GM12878 (cell line): ENCODE data around the gene RAB37. TPM values are rescaled to one million over a fixed set of nuclear protein-coding genes. Genes with fewer than 3 reads are reported as not detected.

Experiments
- ATAC-seq: fragments of 200-7000 bp; cut with Tn5 transposase; 3 replicates; pipeline ENCODE4 v1.9.1; 2020; ENCODE audit warnings: mild to moderate bottlenecking, moderate library complexity
- BruUV-seq: library from RNA; stranded (reverse); fragments of 400-500 nt; replicated peaks from 2 replicates; lab custom pipeline; 2021; lab: Mats Ljungman, UMichigan
- CTCF ChIA-PET: fragments of 300-600 bp; sonication (Branson Sonifier 250); formaldehyde crosslinking; extraction: SDS; loops from one replicate; lab custom pipeline; 2021; ENCODE audit warnings: inconsistent platforms; lab: Yijun Ruan, JAX
- POLR2A ChIA-PET: fragments of 350-600 bp; formaldehyde crosslinking; extraction: SDS; loops from one replicate; lab custom pipeline; 2021; ENCODE audit warnings: inconsistent platforms; lab: Charles Lee
- RAD21 ChIA-PET: fragments of 300-600 bp; sonication (Branson Sonifier 250); formaldehyde crosslinking; loops from one replicate; lab custom pipeline; 2023; ENCODE audit warnings: antibody characterized with exemption; ENCODE audit not compliant: unreplicated experiment; lab: Charles Lee
- SMC1A ChIA-PET: fragments of 300-600 bp; sonication (Branson Sonifier 250); formaldehyde crosslinking; loops from one replicate; lab custom pipeline; 2023; ENCODE audit not compliant: unreplicated experiment, uncharacterized antibody; lab: Charles Lee
- DNase-seq: peaks from one replicate; pipeline ENCODE4 v3.0.0-alpha.2; 2011; ENCODE audit warnings: low read depth, low spot score
- FAIRE-seq: peaks from 3 replicates; lab custom pipeline; 2011; peaks lifted over from hg19 to GRCh38; lab: Jason Lieb, UNC
- H2AFZ ChIP-seq: 2 replicates; pipeline ENCODE4 v1.6.0; 2011; ENCODE audit warnings: low read depth, low read length, control low read depth; ENCODE audit not compliant: control insufficient read depth
- H3K27ac ChIP-seq: 2 replicates; pipeline ENCODE4 v1.5.1; 2011; ENCODE audit warnings: control low read depth; ENCODE audit not compliant: control insufficient read depth, insufficient read depth
- H3K27me3 ChIP-seq, 2 experiments: replicated peaks in 1 of 2; 2 replicates each; pipeline versions ENCODE4 v1.6.0 to v1.6.1; 2011; ENCODE audit warnings: low read length in 1 of 2; ENCODE audit not compliant: control insufficient read depth in 2 of 2, insufficient read depth in 2 of 2
- H3K36me3 ChIP-seq, 2 experiments: 2 replicates each; pipeline ENCODE4 v1.5.1; 2011; ENCODE audit warnings: low read length in 1 of 2; ENCODE audit not compliant: control insufficient read depth in 2 of 2, insufficient read depth in 2 of 2
- H3K4me1 ChIP-seq: 2 replicates; pipeline ENCODE4 v1.6.1; 2011; ENCODE audit warnings: mild to moderate bottlenecking, low read length, moderate library complexity, mixed read lengths; ENCODE audit not compliant: control insufficient read depth, insufficient read depth
- H3K4me2 ChIP-seq: 2 replicates; pipeline ENCODE4 v1.6.0; 2011; ENCODE audit warnings: control low read depth; ENCODE audit not compliant: control insufficient read depth, insufficient read depth
- H3K4me3 ChIP-seq: fragments of 200-600 bp; sonication (generic); 2 replicates; pipeline ENCODE4 v1.5.1; 2016
- H3K79me2 ChIP-seq: 2 replicates; pipeline ENCODE4 v1.6.0; 2011; ENCODE audit warnings: low read length; ENCODE audit not compliant: control insufficient read depth, insufficient read depth
- H3K9ac ChIP-seq: 2 replicates; pipeline ENCODE4 v1.8.0; 2011; ENCODE audit warnings: low read length, control low read depth, mixed read lengths; ENCODE audit not compliant: control insufficient read depth, insufficient read depth
- H3K9me3 ChIP-seq: replicated peaks from 3 replicates; pipeline ENCODE4 v1.5.1; 2011; ENCODE audit warnings: mild to moderate bottlenecking, low read length; ENCODE audit not compliant: control insufficient read depth, insufficient read depth
- H4K20me1 ChIP-seq: 2 replicates; pipeline ENCODE4 v1.6.0; 2011; ENCODE audit not compliant: control insufficient read depth, insufficient read depth
- ESRRA ChIP-seq: IDR thresholded peaks from 2 replicates; pipeline ENCODE4 v1.6.1; 2012; ENCODE audit warnings: mild to moderate bottlenecking, low read length, improper control_type of control experiment
- FOS ChIP-seq: IDR thresholded peaks from 3 replicates; pipeline ENCODE4 v1.6.1; 2011; ENCODE audit warnings: borderline replicate concordance; ENCODE audit not compliant: insufficient read length; ENCODE audit errors: extremely low read depth
- FOXK2 ChIP-seq: fragments of 450-650 bp; IDR thresholded peaks from 2 replicates; pipeline ENCODE4 v1.6.1; 2017; ENCODE audit warnings: mild to moderate bottlenecking, moderate library complexity
- HDAC2 ChIP-seq: fragments of 200-600 bp; sonication (generic); IDR thresholded peaks from 2 replicates; pipeline ENCODE4 v1.6.1; 2017
- IKZF2 ChIP-seq, 2 experiments: fragments of 450-650 bp; IDR thresholded peaks; 2 replicates each; pipeline ENCODE4 v1.6.1; 2017; ENCODE audit warnings: mild to moderate bottlenecking in 2 of 2, moderate library complexity in 2 of 2
- KDM1A ChIP-seq: fragments of 200-600 bp; sonication (generic); IDR thresholded peaks from 2 replicates; pipeline ENCODE4 v1.6.1; 2016; ENCODE audit warnings: borderline replicate concordance
- MYC ChIP-seq: IDR thresholded peaks from 2 replicates; pipeline ENCODE4 v1.6.1; 2011; ENCODE audit warnings: mild to moderate bottlenecking, low read length, moderate library complexity, inconsistent platforms; ENCODE audit not compliant: insufficient read depth, insufficient replicate concordance, insufficient read length, severe bottlenecking
- NR2F1 ChIP-seq: fragments of 450-650 bp; conservative IDR thresholded peaks from 2 replicates; pipeline ENCODE4 v1.6.1; 2017; ENCODE audit warnings: mild to moderate bottlenecking
- STAT1 ChIP-seq: fragments of 450-650 bp; conservative IDR thresholded peaks from 2 replicates; pipeline ENCODE4 v1.6.1; 2014; ENCODE audit warnings: antibody characterized with exemption, mild to moderate bottlenecking
- TCF3 ChIP-seq: IDR thresholded peaks from 2 replicates; pipeline ENCODE4 v1.6.1; 2012; ENCODE audit warnings: low read depth, mild to moderate bottlenecking, low read length, borderline replicate concordance; ENCODE audit not compliant: insufficient read depth
- ZSCAN29 ChIP-seq: fragments of 450-650 bp; IDR thresholded peaks from 2 replicates; pipeline ENCODE4 v1.6.1; 2017; ENCODE audit warnings: mild to moderate bottlenecking, moderate library complexity
- WGBS: methylation state at CpG from one replicate; pipeline ENCODE4 v1.1.6; 2016; ENCODE audit warnings: low lambda C conversion rate; ENCODE audit not compliant: insufficient replicate concordance, insufficient coverage; ENCODE audit errors: missing lambda C conversion rate; 5-methylcytosine and 5-hydroxymethylcytosine counted together
- in situ Hi-C: fragments of 300-500 bp; cut with MboI; formaldehyde crosslinking; loops from 9 replicates; pipeline ENCODE4 v1.14.3; 2018; ENCODE audit warnings: mixed read lengths
- intact Hi-C: fragments of 100-400 bp; cut with micrococcal nuclease; formaldehyde crosslinking; loops from one replicate; pipeline ENCODE4 v1.14.2; 2022; ENCODE audit not compliant: unreplicated experiment
- polyA plus RNA-seq, 11 experiments: library from polyadenylated mRNA; depleted of rRNA in 4 of 11; unstranded in 6 of 11; stranded (reverse) in 5 of 11; fragments of >200 nt; fragmentation: Nextera tagmentation in 4 of 11; fragmentation: Illumina TruSeq in 1 of 11; extraction: Ambion mirVana in 4 of 11; extraction: Trizol in 1 of 11; gene quantifications; 1 replicate in 1 of 11; 2 replicates in 10 of 11; pipeline versions ENCODE4 v1.2.1 to v1.2.3, GENCODE V29; 2011 to 2016; ENCODE audit warnings: inconsistent platforms in 2 of 11, missing spikeins in 2 of 11, low read depth in 1 of 11
- total RNA-seq, 4 experiments: library from RNA; depleted of rRNA in 3 of 4; stranded (reverse); fragments of >200 nt in 3 of 4; fragmentation: Illumina TruSeq in 1 of 4; extraction: Trizol in 1 of 4; gene quantifications; 2 replicates each; pipeline versions ENCODE4 v1.2.1 to v1.2.3, GENCODE V29; 2013 to 2021
- TF ChIP-seq, protein P1 (sequence below): IDR thresholded peaks from 2 replicates; pipeline ENCODE4 v1.6.1; 2012; ENCODE audit warnings: low read depth, low read length, improper control_type of control experiment
- TF ChIP-seq, protein P2 (sequence below): fragments of 450-650 bp; IDR thresholded peaks from 2 replicates; pipeline ENCODE4 v1.6.1; 2016; ENCODE audit warnings: mild to moderate bottlenecking, moderate library complexity, borderline replicate concordance
- TF ChIP-seq, protein P3 (sequence below): IDR thresholded peaks from 2 replicates; pipeline ENCODE4 v1.6.1; 2011; ENCODE audit warnings: low read depth, low read length, improper control_type of control experiment, borderline replicate concordance
- TF ChIP-seq, protein P4 (sequence below): fragments of 450-650 bp; IDR thresholded peaks from 2 replicates; pipeline ENCODE4 v1.6.1; 2017; ENCODE audit warnings: mild to moderate bottlenecking

The RAB37 gene
- total and polyA plus RNA-seq, 10 of the 15 experiments (the other 5 are each of a cell fraction or from before 2014, with no cell fraction given), result 0.48 to 5.6 (median 1.7) TPM

DNA sequence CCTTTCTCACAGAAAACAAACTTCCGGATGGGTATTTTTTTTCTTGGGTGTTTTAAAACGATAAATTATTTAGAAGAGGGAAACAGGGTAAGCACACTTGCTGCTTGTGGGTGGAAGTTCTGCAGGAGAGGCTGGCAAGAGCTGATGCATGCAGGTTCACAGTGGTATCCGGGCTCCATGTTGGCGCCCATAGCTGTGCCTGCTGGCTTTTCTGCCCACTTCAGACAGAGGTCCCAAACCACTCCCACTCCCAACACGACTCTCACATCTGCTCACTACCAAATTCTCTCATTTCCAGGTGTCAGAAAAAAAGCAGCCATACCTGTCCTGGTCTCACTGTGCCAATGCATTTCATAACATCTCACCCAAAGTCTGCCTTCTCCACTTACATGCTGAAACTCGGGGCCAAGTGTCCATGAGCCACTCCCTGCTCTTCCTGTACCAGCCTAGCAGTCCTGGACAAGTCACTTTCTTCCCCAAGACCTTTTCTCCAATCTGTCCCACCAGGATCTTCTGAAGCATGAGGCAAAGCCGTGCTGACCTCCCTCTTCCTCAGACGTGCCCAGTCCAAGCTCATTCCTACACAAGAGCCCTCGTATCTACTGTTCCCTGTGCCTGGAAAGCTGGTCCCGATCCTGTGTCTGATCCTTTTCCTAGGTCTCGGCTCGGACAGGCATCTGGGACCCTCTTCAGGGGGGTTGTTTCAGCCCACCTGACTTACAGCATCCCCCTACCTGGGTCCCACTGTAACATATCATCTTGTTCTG lies 25.8 kb upstream of the RAB37 start:
- Histone ChIP-seq H3K4me2 (no peak overlapping the region), H3K4me3 (no peak overlapping the region), H3K79me2 (no peaks in the 10 kb centered on the region), H3K27ac (no peak overlapping the region), H3K36me3 (no peaks in the 10 kb centered on the region), H4K20me1 (no peaks in the 10 kb centered on the region), H3K27me3 (peaks cover 2 to 3% of the 10 kb centered on the region in 2 experiments; a peak in 1 of 4 replicates), H2AFZ (no peak overlapping the region), H3K9me3 (no peaks in the 10 kb centered on the region), H3K9ac (no peak overlapping the region), H3K4me1 (peaks cover 3% of the 10 kb centered on the region)
- ChIA-PET RAD21 (interaction anchor here (0.6 kb wide), 1 partner anchor 54 kb away, joined by 3 read pairs; no protein-coding TSS in a partner anchor), CTCF (interaction anchor here (0.6 to 1.0 kb wide), 2 partner anchors 48 to 54 kb away, joined by 3 read pairs; no protein-coding TSS in a partner anchor), SMC1A (interaction anchor here (1.3 kb wide), 1 partner anchor 10 kb away, joined by 3 read pairs; no protein-coding TSS in a partner anchor), POLR2A (no interaction called here)
- DNase-seq (no peak), ATAC-seq (no peak), FAIRE-seq (no peak)
- BruUV-seq, result no TSS peak
- in situ Hi-C loops (no loop called here), intact Hi-C loops (no loop called here)
- 18% methylated on average over 12 of the region's 12 CpGs for WGBS
- TF ChIP-seq, protein P1, sequence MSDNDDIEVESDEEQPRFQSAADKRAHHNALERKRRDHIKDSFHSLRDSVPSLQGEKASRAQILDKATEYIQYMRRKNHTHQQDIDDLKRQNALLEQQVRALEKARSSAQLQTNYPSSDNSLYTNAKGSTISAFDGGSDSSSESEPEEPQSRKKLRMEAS, result no peak
- TF ChIP-seq IKZF2 (IDR thresholded peaks at IDR 0.05) (no peak), HDAC2 (no peak), FOXK2 (no peak), FOS (no peak), STAT1 (no peak), TCF3 (no peak), ZSCAN29 (no peak), KDM1A (no peak), NR2F1 (no peak), MYC (no peak), ESRRA (no peak)
- TF ChIP-seq, protein P2, sequence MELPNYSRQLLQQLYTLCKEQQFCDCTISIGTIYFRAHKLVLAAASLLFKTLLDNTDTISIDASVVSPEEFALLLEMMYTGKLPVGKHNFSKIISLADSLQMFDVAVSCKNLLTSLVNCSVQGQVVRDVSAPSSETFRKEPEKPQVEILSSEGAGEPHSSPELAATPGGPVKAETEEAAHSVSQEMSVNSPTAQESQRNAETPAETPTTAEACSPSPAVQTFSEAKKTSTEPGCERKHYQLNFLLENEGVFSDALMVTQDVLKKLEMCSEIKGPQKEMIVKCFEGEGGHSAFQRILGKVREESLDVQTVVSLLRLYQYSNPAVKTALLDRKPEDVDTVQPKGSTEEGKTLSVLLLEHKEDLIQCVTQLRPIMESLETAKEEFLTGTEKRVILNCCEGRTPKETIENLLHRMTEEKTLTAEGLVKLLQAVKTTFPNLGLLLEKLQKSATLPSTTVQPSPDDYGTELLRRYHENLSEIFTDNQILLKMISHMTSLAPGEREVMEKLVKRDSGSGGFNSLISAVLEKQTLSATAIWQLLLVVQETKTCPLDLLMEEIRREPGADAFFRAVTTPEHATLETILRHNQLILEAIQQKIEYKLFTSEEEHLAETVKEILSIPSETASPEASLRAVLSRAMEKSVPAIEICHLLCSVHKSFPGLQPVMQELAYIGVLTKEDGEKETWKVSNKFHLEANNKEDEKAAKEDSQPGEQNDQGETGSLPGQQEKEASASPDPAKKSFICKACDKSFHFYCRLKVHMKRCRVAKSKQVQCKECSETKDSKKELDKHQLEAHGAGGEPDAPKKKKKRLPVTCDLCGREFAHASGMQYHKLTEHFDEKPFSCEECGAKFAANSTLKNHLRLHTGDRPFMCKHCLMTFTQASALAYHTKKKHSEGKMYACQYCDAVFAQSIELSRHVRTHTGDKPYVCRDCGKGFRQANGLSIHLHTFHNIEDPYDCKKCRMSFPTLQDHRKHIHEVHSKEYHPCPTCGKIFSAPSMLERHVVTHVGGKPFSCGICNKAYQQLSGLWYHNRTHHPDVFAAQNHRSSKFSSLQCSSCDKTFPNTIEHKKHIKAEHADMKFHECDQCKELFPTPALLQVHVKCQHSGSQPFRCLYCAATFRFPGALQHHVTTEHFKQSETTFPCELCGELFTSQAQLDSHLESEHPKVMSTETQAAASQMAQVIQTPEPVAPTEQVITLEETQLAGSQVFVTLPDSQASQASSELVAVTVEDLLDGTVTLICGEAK, result no peak
- TF ChIP-seq, protein P3, sequence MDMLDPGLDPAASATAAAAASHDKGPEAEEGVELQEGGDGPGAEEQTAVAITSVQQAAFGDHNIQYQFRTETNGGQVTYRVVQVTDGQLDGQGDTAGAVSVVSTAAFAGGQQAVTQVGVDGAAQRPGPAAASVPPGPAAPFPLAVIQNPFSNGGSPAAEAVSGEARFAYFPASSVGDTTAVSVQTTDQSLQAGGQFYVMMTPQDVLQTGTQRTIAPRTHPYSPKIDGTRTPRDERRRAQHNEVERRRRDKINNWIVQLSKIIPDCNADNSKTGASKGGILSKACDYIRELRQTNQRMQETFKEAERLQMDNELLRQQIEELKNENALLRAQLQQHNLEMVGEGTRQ, result no peak
- TF ChIP-seq, protein P4, sequence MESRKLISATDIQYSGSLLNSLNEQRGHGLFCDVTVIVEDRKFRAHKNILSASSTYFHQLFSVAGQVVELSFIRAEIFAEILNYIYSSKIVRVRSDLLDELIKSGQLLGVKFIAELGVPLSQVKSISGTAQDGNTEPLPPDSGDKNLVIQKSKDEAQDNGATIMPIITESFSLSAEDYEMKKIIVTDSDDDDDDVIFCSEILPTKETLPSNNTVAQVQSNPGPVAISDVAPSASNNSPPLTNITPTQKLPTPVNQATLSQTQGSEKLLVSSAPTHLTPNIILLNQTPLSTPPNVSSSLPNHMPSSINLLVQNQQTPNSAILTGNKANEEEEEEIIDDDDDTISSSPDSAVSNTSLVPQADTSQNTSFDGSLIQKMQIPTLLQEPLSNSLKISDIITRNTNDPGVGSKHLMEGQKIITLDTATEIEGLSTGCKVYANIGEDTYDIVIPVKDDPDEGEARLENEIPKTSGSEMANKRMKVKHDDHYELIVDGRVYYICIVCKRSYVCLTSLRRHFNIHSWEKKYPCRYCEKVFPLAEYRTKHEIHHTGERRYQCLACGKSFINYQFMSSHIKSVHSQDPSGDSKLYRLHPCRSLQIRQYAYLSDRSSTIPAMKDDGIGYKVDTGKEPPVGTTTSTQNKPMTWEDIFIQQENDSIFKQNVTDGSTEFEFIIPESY, result no peak
